SJSA1 (cell line): ENCODE measurements around the gene ZNF536. TPM values are rescaled to one million over a fixed set of nuclear protein-coding genes. Genes with fewer than 3 reads are reported as not detected.

Experiments used
- DNase-seq, 2 experiments: peaks; one replicate each; pipeline ENCODE4 v3.0.0-alpha.2; 2015 to 2020; ENCODE audit warnings: low spot score in 2 of 2, low read depth in 1 of 2
- H3K27ac ChIP-seq: fragments of 250-450 bp; sonication (Bioruptor Pico); 2 replicates; pipeline ENCODE4 v1.5.1; 2020; ENCODE audit warnings: mild to moderate bottlenecking, moderate library complexity
- H3K27me3 ChIP-seq: fragments of 250-450 bp; sonication (Bioruptor Pico); replicated peaks from 2 replicates; pipeline ENCODE4 v1.5.1; 2020; ENCODE audit warnings: mild to moderate bottlenecking, moderate library complexity
- H3K36me3 ChIP-seq: fragments of 250-450 bp; sonication (Bioruptor Pico); 2 replicates; pipeline ENCODE4 v1.5.1; 2020; ENCODE audit warnings: mild to moderate bottlenecking
- H3K4me1 ChIP-seq: fragments of 250-450 bp; sonication (Bioruptor Pico); replicated peaks from 2 replicates; pipeline ENCODE4 v1.6.1; 2021; ENCODE audit warnings: mild to moderate bottlenecking
- H3K4me3 ChIP-seq: fragments of 250-450 bp; sonication (Bioruptor Pico); 2 replicates; pipeline ENCODE4 v1.5.1; 2020; ENCODE audit warnings: mild to moderate bottlenecking
- H3K9me3 ChIP-seq: fragments of 250-450 bp; sonication (Bioruptor Pico); replicated peaks from 2 replicates; pipeline ENCODE4 v1.5.1; 2020; ENCODE audit warnings: mild to moderate bottlenecking
- total RNA-seq: library from RNA; depleted of rRNA; stranded (reverse); fragments of >200 nt; shearing (Covaris generic); gene quantifications from 2 replicates; pipeline ENCODE4 v1.2.3, GENCODE V29; 2014

Gene ZNF536
- total RNA-seq, 1 experiment from 2014 or later, result 0.79 TPM

GRCh38 chr19:30536975-30537374, 164.8 kb downstream of the ZNF536 start:
- H3K9me3 ChIP-seq, result no peaks in the 10 kb centered on the region
- H3K4me1 ChIP-seq, result no peaks in the 10 kb centered on the region
- no peaks in the 10 kb centered on the region for H3K36me3 ChIP-seq
- DNase-seq, result no peak
- H3K4me3 ChIP-seq, result no peak overlapping the region
- H3K27me3 ChIP-seq, result no peaks in the 10 kb centered on the region
- H3K27ac ChIP-seq, result no peak overlapping the region

- no peaks in the 10 kb centered on the region for H3K4me1 ChIP-seq
- no peak overlapping the region for H3K4me3 ChIP-seq
Observed at GRCh38 chr19:30539315-30539714, 167.1 kb downstream of the ZNF536 start.

DNA sequence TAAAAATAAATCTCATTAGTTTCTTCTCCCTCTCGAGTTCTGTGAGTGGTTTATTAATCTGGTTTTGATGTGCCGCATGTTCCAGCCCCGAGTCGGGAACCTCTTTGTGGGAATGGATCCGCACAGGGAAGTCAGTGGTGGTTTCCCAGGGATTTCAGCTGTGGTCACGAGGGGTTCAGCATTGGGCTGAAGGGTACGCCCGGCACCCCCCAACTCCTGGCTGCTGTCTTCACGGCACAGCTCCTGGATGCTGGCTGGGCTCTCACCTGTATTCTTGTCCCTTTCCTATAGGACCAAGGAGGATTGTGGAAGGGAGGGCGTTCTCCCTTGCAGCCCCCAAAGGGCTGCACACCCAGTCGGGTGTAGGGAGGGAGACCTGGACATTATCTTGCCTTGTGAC, 167.8 kb downstream of the ZNF536 start:
- Histone ChIP-seq H3K36me3 (no peaks in the 10 kb centered on the region), H3K4me1 (no peaks in the 10 kb centered on the region), H3K9me3 (no peaks in the 10 kb centered on the region), H3K27me3 (no peaks in the 10 kb centered on the region), H3K4me3 (no peak overlapping the region), H3K27ac (no peak overlapping the region)
- no peak for DNase-seq

More at GRCh38 chr19:30539315-30539714, 167.1 kb downstream of the ZNF536 start:
- H3K27ac ChIP-seq, result no peak overlapping the region
- H3K9me3 ChIP-seq, result no peaks in the 10 kb centered on the region
- no peaks in the 10 kb centered on the region for H3K27me3 ChIP-seq
- DNase-seq, result no peak
- no peaks in the 10 kb centered on the region for H3K36me3 ChIP-seq

DNA sequence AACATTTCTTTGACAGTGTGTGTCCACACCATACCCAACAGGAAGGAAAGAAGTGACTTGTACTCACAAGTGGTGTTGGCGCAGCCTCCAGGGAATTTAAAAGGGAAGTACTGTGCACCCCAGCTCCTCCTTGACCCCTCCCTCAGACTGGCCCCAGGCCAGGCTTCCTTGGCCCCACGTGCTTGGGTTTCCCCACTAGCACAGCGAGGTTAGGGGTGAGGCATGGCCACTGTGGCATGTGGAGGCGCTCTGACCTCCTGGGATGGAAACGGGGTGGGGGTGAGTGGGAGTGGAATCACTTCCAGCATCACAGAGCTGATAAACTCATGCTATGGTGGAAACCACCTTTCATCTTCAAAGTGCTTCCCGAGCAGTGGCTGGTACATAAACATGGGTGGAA, 168.6 kb downstream of the ZNF536 start:
- no peaks in the 10 kb centered on the region for H3K4me1 ChIP-seq
- DNase-seq, result no peak
- no peaks in the 10 kb centered on the region for H3K27me3 ChIP-seq
- no peaks in the 10 kb centered on the region for H3K9me3 ChIP-seq
- no peaks in the 10 kb centered on the region for H3K36me3 ChIP-seq
- H3K4me3 ChIP-seq, result no peak overlapping the region
- H3K27ac ChIP-seq, result no peak overlapping the region

- no peak for DNase-seq
- Histone ChIP-seq H3K4me3 (no peak overlapping the region), H3K36me3 (no peaks in the 10 kb centered on the region), H3K27me3 (no peaks in the 10 kb centered on the region), H3K4me1 (no peaks in the 10 kb centered on the region), H3K27ac (no peak overlapping the region), H3K9me3 (no peaks in the 10 kb centered on the region)
Observed at GRCh38 chr19:30541575-30541974, 169.4 kb downstream of the ZNF536 start.

DNA sequence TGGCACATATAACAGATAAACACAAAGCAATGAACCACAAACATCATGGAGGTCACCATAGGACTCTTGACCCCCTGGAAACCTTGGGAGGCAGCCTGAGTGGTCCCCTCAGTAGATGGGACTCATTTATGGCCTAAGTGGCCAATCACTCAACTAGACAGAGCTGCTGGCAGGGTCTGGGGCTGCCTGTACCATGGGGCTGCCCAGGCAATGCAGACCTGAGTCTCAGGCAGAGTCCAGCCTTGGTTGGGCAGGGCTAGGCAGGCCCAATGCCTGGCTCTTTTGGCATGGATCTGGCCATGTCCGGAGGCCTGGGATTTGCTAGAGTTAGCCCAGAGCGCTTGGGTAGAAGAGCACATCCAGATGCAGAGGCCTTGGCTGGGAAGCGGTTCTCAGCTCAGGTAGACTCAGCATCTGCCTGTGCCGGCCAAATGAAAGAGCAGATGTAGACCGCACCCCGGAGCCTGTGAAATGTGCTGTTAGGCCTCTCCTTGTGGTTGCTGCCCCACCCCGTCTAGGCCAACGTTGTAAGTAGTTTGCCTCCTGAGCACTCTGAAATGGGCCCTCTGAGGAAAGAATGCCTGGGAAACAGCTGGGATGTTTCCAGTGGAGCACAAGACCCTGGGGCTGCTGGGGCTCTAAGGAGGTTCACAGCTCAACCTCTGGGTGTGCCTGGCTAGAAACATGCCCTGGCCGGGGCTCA, 171.2 kb downstream of the ZNF536 start:
- no peak for DNase-seq
- Histone ChIP-seq H3K9me3 (no peaks in the 10 kb centered on the region), H3K27ac (no peak overlapping the region), H3K4me3 (no peak overlapping the region), H3K4me1 (no peaks in the 10 kb centered on the region), H3K36me3 (no peaks in the 10 kb centered on the region), H3K27me3 (no peaks in the 10 kb centered on the region)

GRCh38 chr19:30545752-30546151, 173.6 kb downstream of the ZNF536 start:
- Histone ChIP-seq H3K27me3 (no peaks in the 10 kb centered on the region), H3K4me3 (no peak overlapping the region), H3K27ac (no peak overlapping the region), H3K9me3 (no peaks in the 10 kb centered on the region; the same call in 1 of the 2 replicates), H3K36me3 (no peaks in the 10 kb centered on the region), H3K4me1 (no peaks in the 10 kb centered on the region)
- DNase-seq, result no peak

GRCh38 chr19:30546332-30546731, 174.1 kb downstream of the ZNF536 start:
- no peaks in the 10 kb centered on the region; the same call in 1 of the 2 replicates for H3K9me3 ChIP-seq
- H3K4me3 ChIP-seq, result no peak overlapping the region
- H3K27me3 ChIP-seq, result no peaks in the 10 kb centered on the region
- no peak overlapping the region for H3K27ac ChIP-seq
- DNase-seq, result no peak
- no peaks in the 10 kb centered on the region for H3K4me1 ChIP-seq
- no peaks in the 10 kb centered on the region for H3K36me3 ChIP-seq

- no peak overlapping the region for H3K4me3 ChIP-seq
- DNase-seq, result no peak
- H3K27ac ChIP-seq, result no peak overlapping the region
- H3K4me1 ChIP-seq, result no peaks in the 10 kb centered on the region
- no peaks in the 10 kb centered on the region for H3K36me3 ChIP-seq
- no peaks in the 10 kb centered on the region; the same call in 1 of the 2 replicates for H3K9me3 ChIP-seq
- no peaks in the 10 kb centered on the region for H3K27me3 ChIP-seq
Observed at GRCh38 chr19:30547246-30547645, 175.1 kb downstream of the ZNF536 start.

- DNase-seq, result no peak
- Histone ChIP-seq H3K4me3 (no peak overlapping the region), H3K9me3 (no peaks in the 10 kb centered on the region; the same call in 1 of the 2 replicates), H3K27ac (no peak overlapping the region), H3K27me3 (no peaks in the 10 kb centered on the region), H3K4me1 (no peaks in the 10 kb centered on the region), H3K36me3 (no peaks in the 10 kb centered on the region)
Observed at GRCh38 chr19:30549151-30549550, 177.0 kb downstream of the ZNF536 start.

DNA sequence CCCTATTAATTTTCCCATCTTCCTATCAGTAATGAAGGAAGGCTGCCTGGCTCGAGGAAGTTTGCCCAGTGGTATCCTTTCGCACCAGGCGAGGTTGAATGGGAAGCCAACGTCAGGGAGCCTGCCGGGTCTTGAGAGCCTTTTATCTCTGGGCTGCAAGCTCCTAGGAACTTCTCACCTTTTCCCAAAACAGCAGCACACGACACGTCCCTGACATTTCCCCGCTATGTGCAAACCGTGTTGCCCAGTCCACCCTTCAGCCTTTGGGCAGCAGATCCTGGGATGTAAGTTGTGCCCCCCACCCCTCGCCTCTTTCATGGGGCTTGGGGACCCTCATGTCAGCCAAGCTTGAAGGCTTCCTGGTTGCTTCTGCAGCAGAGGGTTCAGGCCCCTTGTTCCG, 179.1 kb downstream of the ZNF536 start:
- Histone ChIP-seq H3K27ac (no peak overlapping the region), H3K27me3 (no peaks in the 10 kb centered on the region), H3K4me3 (no peak overlapping the region), H3K4me1 (peaks cover 12% of the 10 kb centered on the region), H3K36me3 (no peaks in the 10 kb centered on the region), H3K9me3 (no peaks in the 10 kb centered on the region; the same call in 1 of the 2 replicates)
- DNase-seq, result no peak

DNA sequence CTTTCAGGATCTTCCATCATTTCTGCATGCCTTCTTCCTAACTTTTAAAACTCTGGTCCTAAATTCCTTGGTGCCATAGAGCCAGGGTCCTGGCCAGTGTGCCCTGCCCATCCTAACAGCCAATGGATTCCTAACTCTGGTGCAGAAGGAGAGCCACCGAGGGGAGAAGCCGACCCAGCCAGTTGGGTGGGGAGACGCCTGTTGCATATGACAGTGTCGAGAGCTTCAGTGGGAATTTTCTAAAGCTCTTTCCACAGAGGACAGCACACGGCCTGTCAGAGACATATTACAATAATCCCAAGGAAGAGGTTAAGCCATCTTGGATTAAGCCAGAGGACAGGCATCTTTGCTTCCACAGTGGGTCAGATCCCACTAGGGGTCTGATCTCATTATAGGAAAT, 180.4 kb downstream of the ZNF536 start:
- no peak for DNase-seq
- Histone ChIP-seq H3K27me3 (no peaks in the 10 kb centered on the region), H3K4me1 (peaks cover 21% of the 10 kb centered on the region), H3K4me3 (no peak overlapping the region), H3K9me3 (no peaks in the 10 kb centered on the region; the same call in 1 of the 2 replicates), H3K36me3 (no peaks in the 10 kb centered on the region), H3K27ac (no peak overlapping the region)

DNA sequence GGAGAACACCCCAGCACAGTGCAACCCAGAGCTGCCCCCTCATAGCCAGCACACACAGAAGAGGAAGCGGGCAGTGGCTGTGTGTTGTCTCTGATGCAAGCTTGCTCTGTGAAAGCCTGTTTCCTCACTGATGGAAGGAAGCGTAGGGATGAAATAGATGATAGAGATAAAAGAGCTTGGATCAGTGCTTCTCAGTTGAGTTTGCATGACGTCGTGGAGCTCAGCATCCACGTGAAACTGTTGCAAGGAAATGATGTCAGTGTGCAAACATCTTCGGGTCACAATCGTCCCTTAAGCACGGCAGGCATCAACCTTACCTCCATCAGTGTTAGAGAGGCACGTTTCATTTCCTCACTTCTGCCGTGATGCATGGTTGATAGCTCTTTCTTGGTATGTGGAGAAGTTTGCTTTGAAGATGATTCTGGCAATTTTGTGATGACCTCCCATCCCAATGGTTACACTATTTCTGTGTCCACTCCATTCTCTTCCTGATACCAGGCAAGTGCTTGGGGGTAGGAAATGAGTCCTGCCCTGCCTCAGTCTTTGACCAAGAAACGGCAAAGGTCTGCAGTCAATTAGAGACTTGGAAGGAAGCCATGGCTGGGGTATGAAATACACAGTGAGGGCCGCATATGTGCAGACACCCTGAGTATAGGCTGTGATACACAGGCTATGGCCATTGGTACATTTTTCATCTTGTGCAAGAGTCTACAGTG, 183.0 kb downstream of the ZNF536 start:
- DNase-seq, result no peak
- Histone ChIP-seq H3K4me1 (peaks cover 21% of the 10 kb centered on the region), H3K4me3 (no peak overlapping the region), H3K9me3 (no peaks in the 10 kb centered on the region), H3K27me3 (no peaks in the 10 kb centered on the region), H3K27ac (no peak overlapping the region), H3K36me3 (no peaks in the 10 kb centered on the region)

- no peak for DNase-seq
- Histone ChIP-seq H3K4me3 (no peak overlapping the region), H3K36me3 (no peaks in the 10 kb centered on the region), H3K27me3 (no peaks in the 10 kb centered on the region), H3K27ac (no peak overlapping the region), H3K4me1 (peaks cover 21% of the 10 kb centered on the region), H3K9me3 (no peaks in the 10 kb centered on the region)
Observed at GRCh38 chr19:30555791-30556110, 183.6 kb downstream of the ZNF536 start.
